ENCODE measurements around the gene UFD1.

The UFD1 gene

GRCh38 chr22:19478901-19479354 is at the start of gene UFD1:
UFD1 (minus strand) TSS chr22:19479193; CDS start chr22:19479085, 108 bp downstream.
- no peak for TF ChIP-seq CTCF (IDR thresholded peaks at IDR 0.05)
- H3K9me3 ChIP-seq (ENCODE audit: control insufficient read depth, low read length) = no peaks in the 10 kb centered on the region
- H3K4me2 ChIP-seq (ENCODE audit: low read length) = peak within 1 kb of the TSS; percentile 100
- H3K36me3 ChIP-seq (ENCODE audit: control insufficient read depth, insufficient read depth, low read length) = no peaks in the 10 kb centered on the region
- H2AFZ ChIP-seq = peak within 1 kb of the TSS; percentile 81
- peaks cover 4% of the 10 kb centered on the region for H3K4me1 ChIP-seq
- H3K79me2 ChIP-seq = peaks cover 6% of the 10 kb centered on the region
- peak within 1 kb of the TSS; percentile 82 for H3K4me3 ChIP-seq (ENCODE audit: low read depth, low read length)
- H3K27ac ChIP-seq = peak within 1 kb of the TSS; percentile 97
- no peaks in the 10 kb centered on the region for H3K27me3 ChIP-seq (ENCODE audit: control insufficient read depth, insufficient read depth, low read length)
- H3K9ac ChIP-seq = peak within 1 kb of the TSS; percentile 37

GRCh38 chr22:19527861-19528417 is 48.9 kb upstream of the UFD1 start:
- no peak for TF ChIP-seq CTCF (IDR thresholded peaks at IDR 0.05)
- Histone ChIP-seq H3K79me2 (no peaks in the 10 kb centered on the region), H3K4me2 (ENCODE audit: low read length) (no peak overlapping the region), H3K4me3 (ENCODE audit: low read depth, low read length) (no peak overlapping the region), H3K4me1 (no peaks in the 10 kb centered on the region), H2AFZ (no peak overlapping the region), H3K9me3 (ENCODE audit: control insufficient read depth, low read length) (no peaks in the 10 kb centered on the region), H3K27ac (no peak overlapping the region), H3K36me3 (ENCODE audit: control insufficient read depth, insufficient read depth, low read length) (no peaks in the 10 kb centered on the region), H3K27me3 (ENCODE audit: control insufficient read depth, insufficient read depth, low read length) (peaks cover 5% of the 10 kb centered on the region), H3K9ac (no peak overlapping the region)

- no peak overlapping the region for H3K27ac ChIP-seq
- H3K9me3 ChIP-seq (ENCODE audit: control insufficient read depth, low read length) = no peaks in the 10 kb centered on the region
- H3K4me2 ChIP-seq (ENCODE audit: low read length) = no peak overlapping the region
- H3K4me1 ChIP-seq = no peaks in the 10 kb centered on the region
- no peak overlapping the region for H3K4me3 ChIP-seq (ENCODE audit: low read depth, low read length)
- no peak overlapping the region for H2AFZ ChIP-seq
- H3K79me2 ChIP-seq = no peaks in the 10 kb centered on the region
- H3K36me3 ChIP-seq (ENCODE audit: control insufficient read depth, insufficient read depth, low read length) = no peaks in the 10 kb centered on the region
- H3K27me3 ChIP-seq (ENCODE audit: control insufficient read depth, insufficient read depth, low read length) = peaks cover 7% of the 10 kb centered on the region
- no peak overlapping the region for H3K9ac ChIP-seq
- no peak for TF ChIP-seq CTCF (IDR thresholded peaks at IDR 0.05)
Measured at GRCh38 chr22:19527321-19527721, 48.3 kb upstream of the UFD1 start.

- TF ChIP-seq CTCF (IDR thresholded peaks at IDR 0.05) = no peak
- Histone ChIP-seq H3K4me3 (ENCODE audit: low read depth, low read length) (no peak overlapping the region), H3K36me3 (ENCODE audit: control insufficient read depth, insufficient read depth, low read length) (no peaks in the 10 kb centered on the region), H3K9ac (no peak overlapping the region), H3K79me2 (no peaks in the 10 kb centered on the region), H3K27me3 (ENCODE audit: control insufficient read depth, insufficient read depth, low read length) (peaks cover 7% of the 10 kb centered on the region), H3K27ac (no peak overlapping the region), H3K4me1 (no peaks in the 10 kb centered on the region), H2AFZ (no peak overlapping the region), H3K9me3 (ENCODE audit: control insufficient read depth, low read length) (no peaks in the 10 kb centered on the region), H3K4me2 (ENCODE audit: low read length) (no peak overlapping the region)
Measured at GRCh38 chr22:19526702-19527111, 47.7 kb upstream of the UFD1 start.

- H3K4me1 ChIP-seq = no peaks in the 10 kb centered on the region
- peak overlapping the region; percentile 64 for H3K27ac ChIP-seq
- peaks cover 7% of the 10 kb centered on the region for H3K27me3 ChIP-seq (ENCODE audit: control insufficient read depth, insufficient read depth, low read length)
Measured at GRCh38 chr22:19526076-19526701, 47.2 kb upstream of the UFD1 start.

More at GRCh38 chr22:19526076-19526701, 47.2 kb upstream of the UFD1 start:
- no peak overlapping the region for H3K9ac ChIP-seq
- no peak overlapping the region for H2AFZ ChIP-seq
- H3K9me3 ChIP-seq (ENCODE audit: control insufficient read depth, low read length) = no peaks in the 10 kb centered on the region
- no peak for TF ChIP-seq CTCF (IDR thresholded peaks at IDR 0.05)
- no peak overlapping the region for H3K4me2 ChIP-seq (ENCODE audit: low read length)
- H3K79me2 ChIP-seq = no peaks in the 10 kb centered on the region
- no peak overlapping the region for H3K4me3 ChIP-seq (ENCODE audit: low read depth, low read length)
- H3K36me3 ChIP-seq (ENCODE audit: control insufficient read depth, insufficient read depth, low read length) = no peaks in the 10 kb centered on the region
